ENCODE results near the gene CCRL2.

- no peak for TF ChIP-seq CTCF (IDR thresholded peaks at IDR 0.05; ENCODE audit: low read length)
- TF ChIP-seq EZH2 (optimal IDR thresholded peaks at IDR 0.05; ENCODE audit: low read depth, low read length), result no peak
Measured at GRCh38 chr3:46375218-46375617, 31.8 kb upstream of the CCRL2 start.
